Neural cell (in vitro differentiated cells): Measurements from ENCODE around the gene EIF4G3.

ENCODE experiments used
- MXI1 ChIP-seq: fragments of 450-650 bp; conservative IDR thresholded peaks from 2 replicates; pipeline ENCODE4 v1.6.1; 2014; ENCODE audit warnings: antibody characterized with exemption, mild to moderate bottlenecking; ENCODE audit not compliant: poor library complexity, severe bottlenecking
- POLR2AphosphoS5 ChIP-seq: IDR thresholded peaks from 2 replicates; pipeline ENCODE4 v1.6.1; 2012
- REST ChIP-seq: IDR thresholded peaks from 2 replicates; pipeline ENCODE4 v1.6.1; 2012; ENCODE audit warnings: borderline replicate concordance
- TF ChIP-seq, protein P1 (sequence below): fragments of 450-650 bp; IDR thresholded peaks from 2 replicates; pipeline ENCODE4 v1.5.1; 2014; ENCODE audit warnings: antibody characterized with exemption, mild to moderate bottlenecking, moderate library complexity; ENCODE audit not compliant: poor library complexity, severe bottlenecking

DNA sequence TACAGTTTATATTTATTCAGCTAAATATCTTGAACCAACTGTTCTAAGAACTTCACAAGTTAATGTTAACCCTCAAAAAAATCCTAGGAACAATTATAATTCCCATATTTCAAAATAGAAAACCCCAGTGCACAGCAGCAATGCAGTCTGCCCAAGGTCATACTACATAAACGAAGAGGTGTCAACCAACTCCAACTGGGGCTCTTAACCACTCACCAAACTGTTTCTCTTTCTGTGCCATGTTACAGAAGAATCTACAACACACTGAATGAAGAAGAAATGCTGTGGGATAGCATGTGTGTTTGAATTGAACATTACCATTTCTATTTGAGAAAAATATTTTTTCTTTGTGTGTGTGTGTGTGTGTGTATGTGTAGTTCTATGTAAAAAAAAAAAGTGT is 35.7 kb downstream of the EIF4G3 start:
- TF ChIP-seq, protein P1, sequence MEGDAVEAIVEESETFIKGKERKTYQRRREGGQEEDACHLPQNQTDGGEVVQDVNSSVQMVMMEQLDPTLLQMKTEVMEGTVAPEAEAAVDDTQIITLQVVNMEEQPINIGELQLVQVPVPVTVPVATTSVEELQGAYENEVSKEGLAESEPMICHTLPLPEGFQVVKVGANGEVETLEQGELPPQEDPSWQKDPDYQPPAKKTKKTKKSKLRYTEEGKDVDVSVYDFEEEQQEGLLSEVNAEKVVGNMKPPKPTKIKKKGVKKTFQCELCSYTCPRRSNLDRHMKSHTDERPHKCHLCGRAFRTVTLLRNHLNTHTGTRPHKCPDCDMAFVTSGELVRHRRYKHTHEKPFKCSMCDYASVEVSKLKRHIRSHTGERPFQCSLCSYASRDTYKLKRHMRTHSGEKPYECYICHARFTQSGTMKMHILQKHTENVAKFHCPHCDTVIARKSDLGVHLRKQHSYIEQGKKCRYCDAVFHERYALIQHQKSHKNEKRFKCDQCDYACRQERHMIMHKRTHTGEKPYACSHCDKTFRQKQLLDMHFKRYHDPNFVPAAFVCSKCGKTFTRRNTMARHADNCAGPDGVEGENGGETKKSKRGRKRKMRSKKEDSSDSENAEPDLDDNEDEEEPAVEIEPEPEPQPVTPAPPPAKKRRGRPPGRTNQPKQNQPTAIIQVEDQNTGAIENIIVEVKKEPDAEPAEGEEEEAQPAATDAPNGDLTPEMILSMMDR = no peak
- TF ChIP-seq MXI1 (no peak), POLR2AphosphoS5 (no peak), REST (no peak)
